Stimulated activated CD4-positive, alpha-beta T cell treated with anti-CD3 and anti-CD28 coated beads, TNF-alpha, amount 100 ng/mL, for 4 hours (primary cell): ENCODE measurements around the gene SAC3D1.

Source experiments
- DNase-seq, 3 experiments: peaks; one replicate each; pipeline ENCODE4 v3.0.0-alpha.2; 2020; ENCODE audit warnings: low read depth in 3 of 3

The SAC3D1 gene

DNA sequence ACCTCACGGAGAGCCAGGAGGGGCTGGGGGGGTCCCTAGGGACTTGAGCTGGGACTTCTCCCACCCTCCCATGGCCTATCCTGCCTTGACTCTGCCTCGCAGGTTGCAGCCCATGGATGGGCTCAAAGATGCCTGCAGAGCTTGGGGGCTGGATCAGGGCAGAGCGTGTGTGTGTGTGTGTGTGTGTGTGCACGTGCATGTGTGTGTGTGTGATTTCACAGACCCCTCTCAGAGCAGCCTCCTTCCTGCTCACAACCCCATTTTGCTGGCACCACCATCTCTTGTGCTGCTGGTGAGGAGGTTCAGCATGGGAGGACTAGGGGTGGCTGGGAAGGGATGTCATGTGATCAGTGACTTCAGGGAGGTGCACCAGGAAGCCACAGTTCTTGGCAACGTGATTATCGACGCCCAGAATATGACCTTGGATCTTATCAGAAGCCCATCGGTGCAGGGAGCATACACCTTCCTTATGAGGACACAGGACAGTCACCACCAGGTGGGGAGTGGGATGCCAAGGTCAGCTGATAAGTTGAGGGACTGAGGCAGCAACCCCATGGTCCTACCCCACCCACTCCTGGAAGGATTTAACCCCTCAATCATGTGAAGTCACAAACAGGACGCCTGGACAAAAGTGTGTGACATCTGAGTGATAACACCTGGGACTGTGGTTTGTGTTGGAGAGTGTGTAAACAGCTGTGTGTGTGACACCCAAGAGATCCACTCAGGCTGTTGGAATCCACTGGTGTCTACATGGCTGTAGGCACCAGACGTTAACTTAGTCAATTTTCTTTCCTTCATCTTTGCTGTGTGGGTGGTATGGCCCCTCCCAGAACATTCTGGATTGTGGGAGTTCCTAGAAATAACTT, 19.2 kb downstream of the SAC3D1 start:
- no peak for DNase-seq

DNA sequence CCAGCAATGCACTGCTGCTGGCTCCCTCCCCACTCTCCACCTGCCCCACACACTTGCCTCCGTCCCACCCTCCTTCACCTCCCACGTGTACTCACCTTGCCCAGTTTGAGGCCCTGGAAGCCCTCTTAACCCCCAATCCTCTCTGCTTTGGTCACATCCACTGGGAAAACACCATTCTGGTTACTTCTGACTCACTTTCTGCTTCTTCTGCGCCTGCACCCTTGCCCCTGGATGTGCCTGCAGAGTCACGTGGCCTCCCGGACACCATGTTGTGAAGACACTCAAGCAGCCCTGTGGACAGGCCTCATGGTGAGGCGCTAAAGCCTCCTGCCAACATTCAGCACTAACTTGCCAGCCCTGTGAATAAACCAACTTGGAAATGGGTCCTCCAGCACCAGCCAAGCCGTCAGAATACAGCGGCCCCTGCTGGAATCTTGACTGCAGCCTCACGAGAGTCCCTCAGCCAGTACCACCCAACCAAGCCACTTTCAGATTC, 20.0 kb downstream of the SAC3D1 start:
- DNase-seq, result no peak

DNA sequence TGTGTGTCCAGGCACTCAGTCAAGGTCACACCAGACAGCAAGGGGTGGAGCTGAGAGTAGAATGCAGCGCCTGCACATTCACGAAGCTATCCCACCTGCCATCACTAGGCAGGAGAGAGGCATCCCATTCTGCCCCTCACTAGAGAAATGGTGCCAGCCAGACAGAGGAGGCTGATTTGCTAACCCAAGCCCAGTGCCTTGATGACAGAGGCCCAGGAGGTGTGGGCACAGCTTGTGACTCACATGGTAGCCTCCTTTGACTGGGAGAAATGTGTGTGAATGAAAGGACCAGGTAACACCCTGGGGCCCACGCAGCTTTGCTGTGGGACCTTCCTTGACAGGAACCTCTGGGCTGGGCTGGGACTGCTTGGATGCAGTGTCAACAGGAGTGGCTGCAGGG, 22.5 kb downstream of the SAC3D1 start:
- no peak for DNase-seq

DNA sequence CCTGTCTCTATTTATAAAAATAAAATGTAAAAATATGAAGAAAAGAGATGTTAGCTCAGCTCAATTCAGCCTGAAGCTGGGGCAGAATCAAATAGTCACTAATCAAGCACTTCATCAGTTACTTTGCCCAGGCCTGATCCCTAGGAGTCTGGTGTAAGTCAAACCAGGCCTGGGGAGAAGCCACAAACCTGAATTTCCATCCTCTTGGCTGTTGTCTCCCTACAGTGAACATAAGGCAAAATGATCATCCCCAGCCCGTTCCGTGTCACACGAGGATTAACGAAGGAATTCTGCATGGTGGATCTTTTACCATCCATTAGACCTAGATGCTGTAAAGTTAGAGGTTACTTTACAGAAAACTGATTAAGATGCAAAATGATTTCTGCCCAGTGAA, 23.8 kb downstream of the SAC3D1 start:
- no peak for DNase-seq

DNA sequence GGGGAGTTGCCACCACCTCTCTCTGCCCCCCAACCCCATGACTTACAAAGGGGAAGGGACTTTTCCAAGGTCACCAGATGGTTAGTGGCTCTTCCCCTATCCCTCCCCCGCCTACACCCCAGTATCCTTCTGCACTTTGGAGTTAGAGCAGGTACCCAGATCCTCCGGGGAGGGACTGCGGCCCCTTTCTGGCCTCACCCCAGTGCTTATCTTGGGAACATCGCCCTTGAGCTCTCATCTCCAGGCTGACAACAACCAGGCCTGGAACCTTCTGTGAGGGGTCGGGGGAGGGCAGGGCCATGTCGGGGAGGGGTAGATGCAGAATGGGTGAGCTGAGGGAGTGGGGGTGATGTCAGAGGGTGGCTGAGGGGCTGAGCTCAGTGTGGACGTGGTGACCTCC, 24.8 kb downstream of the SAC3D1 start:
- no peak for DNase-seq

DNA sequence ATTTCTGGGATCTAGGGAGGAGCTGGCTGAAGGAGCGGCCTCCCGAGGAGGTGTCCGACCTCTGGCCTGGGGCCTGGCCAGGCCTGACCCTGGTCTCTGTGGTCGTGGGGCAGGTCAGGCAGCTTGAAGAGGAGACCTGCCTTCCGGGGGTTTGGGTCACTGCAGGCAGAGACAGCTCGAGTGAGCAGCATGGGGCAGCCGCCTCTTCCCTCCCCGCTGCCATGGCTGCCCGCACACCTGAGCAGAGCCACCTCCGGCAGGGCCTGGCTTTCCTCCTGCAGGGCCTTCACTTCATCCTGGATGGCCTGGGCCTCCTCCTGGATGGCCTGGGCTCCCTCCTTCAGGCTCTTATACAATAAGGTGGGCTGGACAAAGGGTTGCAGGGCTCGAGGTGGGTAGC, 25.3 kb downstream of the SAC3D1 start:
- no peak for DNase-seq

DNA sequence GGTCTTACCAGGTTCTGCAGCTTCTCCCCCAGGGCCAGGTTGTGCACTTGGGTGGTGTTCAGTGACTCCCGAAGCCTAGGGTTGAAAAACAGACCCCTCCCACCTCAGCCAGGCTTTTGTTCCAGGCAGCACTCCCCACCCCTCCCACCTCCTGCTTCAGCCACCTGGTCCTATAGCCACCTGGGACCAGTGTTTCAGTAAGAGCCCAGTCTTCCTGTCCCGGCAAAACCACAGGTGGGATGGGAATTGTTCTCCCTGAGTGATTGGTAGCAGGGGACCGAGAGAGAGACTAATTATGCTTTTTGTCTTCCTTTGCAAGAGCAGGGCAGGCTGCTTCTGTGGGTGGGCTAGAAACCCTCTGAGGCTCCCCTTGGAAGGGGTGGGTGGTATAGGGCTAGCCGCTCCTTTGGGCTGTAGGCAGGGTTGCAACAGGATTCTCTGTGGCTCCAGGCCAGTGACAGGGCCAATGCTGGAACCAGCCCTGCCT, 25.8 kb downstream of the SAC3D1 start:
- no peak for DNase-seq

DNA sequence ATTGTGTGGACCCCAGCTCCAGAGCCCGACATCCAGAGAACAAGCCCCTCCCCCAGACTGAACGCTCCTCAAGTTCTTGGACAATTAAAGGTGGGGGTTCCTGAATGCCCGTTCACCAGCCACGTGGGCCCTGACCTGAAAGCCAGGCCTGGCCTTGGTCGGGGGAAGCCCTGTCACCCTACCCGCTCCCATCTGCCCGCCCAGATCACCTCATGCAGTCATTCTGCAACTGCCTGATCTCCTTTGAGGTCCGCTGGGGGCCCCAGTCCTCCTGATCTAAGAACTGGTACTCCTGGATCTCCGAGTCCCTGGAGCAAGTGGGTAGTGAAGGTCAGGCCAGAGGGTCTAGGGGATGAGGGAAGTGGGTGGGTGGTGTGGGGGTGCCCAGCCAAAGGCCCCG, 26.4 kb downstream of the SAC3D1 start:
- no peak for DNase-seq

DNA sequence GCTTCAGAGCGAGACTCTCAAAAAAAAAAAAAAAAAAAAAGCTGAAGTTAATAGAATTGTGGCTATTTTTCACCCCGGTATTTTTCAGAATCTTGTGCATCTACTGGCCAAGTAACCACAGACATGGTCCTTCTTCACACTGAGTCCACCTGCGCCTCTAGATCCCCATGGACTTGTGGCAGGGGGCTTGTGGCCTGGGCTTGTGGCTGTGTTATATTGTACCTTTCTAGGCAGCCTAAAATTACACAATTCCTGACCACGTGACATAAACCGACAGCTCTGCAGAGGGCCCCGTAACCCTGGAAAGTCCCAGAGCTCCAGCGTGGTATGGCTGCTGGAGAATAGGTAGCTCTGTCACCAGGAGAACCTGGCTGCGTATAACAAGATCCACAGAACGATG, 28.2 kb downstream of the SAC3D1 start:
- DNase-seq, result no peak

DNA sequence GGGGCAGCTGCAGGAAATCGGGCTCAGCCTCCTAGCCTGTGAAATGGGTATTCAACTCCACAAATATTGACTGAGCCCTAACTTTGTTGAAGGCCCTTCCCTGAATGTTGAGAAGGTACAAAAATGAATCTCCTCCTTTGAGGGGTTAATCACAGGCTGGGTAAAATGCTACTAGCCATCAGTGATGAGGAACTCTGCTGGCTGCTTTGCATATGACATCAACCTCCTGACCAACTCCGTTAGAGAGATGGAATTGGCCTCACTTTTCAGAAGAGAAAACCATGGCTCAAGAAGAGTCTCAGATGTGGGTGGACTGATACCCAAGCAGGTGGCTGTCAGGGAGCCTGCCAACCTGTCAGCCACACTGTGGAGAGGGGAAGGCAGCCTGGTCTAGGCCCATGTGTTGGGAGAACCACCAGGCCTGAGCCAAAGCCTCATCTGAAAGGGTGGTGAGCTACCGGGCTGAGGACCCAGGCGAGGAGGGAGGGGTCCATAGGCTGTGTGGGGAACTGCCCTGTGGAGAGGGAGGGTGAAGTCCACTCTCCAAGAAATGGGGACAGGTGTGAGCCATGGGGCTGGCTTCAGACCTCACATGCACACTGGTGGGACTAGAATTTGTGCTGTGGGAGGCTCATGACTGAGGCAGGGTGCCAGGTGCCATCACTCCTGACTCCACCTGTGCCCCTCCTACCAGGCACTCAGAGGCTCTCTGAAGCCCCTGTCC, 31.1 kb downstream of the SAC3D1 start:
- DNase-seq, result no peak

DNA sequence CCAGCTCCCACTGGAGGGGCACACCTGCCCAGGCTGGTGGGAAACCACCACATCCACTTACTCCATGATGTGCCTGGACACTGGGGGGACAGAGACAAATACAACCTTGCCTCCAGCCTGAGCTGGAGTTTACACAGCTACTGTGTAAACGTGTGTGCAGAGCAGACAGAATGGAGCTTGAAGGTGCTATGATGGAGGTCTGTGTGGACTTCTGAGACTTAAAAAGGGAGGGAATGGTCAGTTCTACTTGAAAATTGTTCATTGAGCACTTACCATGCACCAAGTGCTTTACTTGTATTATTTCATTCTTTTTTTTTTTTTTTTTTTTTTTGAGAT, 31.6 kb downstream of the SAC3D1 start:
- DNase-seq, result no peak

DNA sequence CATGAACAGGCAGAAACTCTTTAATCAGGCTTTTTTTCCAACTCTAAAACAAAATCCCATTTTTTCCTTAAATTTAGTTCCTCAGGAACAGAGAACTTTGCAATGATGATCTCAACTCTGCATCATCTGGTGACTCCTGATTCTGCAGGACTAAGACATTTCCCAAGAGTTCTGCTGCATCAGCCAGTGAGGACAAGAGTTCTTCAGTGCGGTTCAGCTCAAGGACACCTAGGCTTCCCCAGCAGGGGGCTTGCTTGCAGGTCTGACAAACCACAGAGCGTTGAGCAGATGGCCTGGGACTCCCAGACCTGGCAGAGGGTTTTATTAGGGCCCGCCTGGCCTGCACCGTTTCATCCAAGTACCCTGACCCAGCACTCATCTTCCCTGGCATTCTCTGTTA, 36.4 kb downstream of the SAC3D1 start:
- no peak for DNase-seq

DNA sequence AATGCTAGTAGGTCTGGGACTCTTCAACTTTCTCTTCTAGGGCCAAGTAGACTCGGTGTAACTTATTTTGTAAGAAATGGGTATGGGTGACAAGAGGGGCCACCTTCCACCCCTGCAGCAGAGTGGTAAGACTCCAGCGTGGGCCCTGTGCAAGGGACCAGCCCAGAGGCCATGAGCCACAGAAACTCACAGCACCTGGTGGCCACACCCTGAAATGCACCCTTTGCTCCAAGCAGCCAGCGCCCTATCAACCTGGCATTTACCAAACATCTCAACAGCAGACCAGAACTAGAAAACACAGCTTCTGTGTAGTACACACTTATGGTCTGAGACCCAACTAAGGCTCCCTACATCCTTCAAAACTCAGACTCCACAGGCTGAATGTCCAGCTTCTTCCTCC, 37.1 kb downstream of the SAC3D1 start:
- peak; percentile 42 to 56 (median 52) for DNase-seq

DNA sequence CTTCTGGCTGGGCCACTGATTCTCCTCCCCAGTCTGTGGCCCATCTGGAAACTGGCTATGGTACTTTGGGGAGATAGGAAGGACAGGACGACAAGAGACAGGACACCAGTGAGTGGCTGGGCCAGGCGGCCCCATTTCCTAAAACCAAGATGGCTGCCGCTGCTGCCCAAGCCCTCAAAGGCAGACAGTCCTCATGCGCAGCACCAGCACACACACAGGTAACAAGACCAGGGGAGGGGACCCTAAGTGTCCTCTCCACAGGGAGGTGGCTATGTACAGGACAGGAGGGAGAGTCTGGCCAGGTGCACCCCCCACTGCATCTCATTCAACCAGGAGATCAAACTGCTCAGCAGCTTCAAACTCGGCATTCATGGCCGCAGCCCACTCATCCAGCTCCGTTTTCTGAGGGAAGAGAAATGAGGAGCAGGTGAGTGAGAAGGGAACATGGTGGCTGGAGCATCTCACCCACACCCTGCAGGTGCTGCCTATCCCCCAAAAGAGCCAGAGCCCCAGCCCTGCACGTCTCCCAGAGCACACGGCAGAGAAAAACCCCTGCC, 37.9 kb downstream of the SAC3D1 start:
- no peak for DNase-seq

DNA sequence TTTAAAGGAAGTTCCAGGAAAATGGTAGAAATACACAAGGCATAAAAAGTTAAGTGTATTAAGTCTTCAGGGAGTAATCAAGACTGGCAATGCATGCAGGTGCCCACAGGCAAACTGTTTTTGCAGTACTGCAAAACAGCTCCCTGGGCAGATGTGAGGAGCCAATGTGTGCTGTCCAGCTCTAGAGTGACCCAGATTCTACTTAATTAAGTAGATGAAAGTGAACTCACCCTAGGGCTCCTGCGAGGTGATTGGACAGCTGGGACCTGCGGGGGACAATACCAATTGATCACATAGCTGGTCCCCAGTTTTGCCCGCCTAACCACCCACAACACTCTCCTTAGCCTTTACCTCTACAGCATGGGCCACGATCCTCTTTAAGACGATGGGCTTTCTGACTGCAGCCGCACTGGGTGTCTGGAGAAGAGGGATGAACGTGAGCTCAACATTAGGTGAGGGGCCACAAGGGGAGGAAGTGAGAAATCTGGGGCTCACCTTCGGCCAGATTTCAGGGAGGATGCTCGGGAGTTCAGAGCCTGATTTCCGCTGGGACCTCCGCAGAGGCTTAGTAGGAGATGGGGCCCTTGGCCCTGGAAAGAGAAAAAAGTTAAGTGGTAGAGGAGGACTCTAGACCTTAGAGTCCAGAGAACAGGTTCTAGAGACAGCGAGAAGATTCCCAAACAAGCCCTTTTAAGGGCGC, 42.3 kb downstream of the SAC3D1 start:
- DNase-seq, result no peak

DNA sequence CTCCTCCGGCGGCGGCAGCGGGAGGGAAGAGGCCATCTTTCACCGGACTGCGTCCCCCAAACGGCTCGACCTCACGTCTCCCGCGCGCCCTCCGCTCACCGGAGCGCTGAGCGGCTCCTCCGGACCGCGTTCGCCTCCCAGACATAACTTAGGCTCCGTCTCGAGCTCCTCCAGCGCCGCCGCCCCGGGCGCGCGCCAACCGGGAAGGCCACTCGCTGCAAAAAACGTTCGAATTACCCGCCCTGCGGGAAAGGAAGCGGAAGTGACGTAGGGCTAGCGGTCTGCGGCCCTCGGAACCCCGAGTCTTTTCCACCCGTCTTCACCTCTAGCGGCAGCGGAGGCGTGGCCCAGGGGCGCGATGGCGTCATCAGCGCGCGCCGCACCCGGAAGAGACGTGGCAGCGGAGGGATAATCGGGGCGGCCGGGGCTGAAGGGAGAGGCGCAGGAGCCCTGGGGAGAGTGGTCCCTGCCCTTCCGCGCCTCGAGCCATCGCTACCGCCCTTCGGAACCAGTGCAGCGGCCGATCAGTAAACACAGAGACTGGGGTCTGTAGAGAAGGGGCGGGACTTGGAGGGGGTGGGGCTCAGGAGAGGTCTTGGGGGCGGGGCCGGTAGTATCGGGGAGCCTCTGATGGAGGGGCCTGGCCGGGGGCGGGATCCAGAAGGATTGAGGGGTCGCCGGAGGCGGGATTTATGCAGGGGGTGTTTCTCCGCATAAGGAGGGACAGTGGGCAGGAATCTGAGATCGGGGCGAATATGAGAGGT, 43.0 kb downstream of the SAC3D1 start, which contains the start of the genes CDCA5 and ZFPL1:
CDCA5 (minus strand) TSS at position 207 of the 764 bp plus-strand sequence; CDS start at position 145, 62 bp downstream.
ZFPL1 (plus strand) TSS at position 389 of the 764 bp plus-strand sequence. CDS start 477 bp downstream, outside the sequence.
- DNase-seq, result peak; percentile 89 to 91 (median 91)

DNA sequence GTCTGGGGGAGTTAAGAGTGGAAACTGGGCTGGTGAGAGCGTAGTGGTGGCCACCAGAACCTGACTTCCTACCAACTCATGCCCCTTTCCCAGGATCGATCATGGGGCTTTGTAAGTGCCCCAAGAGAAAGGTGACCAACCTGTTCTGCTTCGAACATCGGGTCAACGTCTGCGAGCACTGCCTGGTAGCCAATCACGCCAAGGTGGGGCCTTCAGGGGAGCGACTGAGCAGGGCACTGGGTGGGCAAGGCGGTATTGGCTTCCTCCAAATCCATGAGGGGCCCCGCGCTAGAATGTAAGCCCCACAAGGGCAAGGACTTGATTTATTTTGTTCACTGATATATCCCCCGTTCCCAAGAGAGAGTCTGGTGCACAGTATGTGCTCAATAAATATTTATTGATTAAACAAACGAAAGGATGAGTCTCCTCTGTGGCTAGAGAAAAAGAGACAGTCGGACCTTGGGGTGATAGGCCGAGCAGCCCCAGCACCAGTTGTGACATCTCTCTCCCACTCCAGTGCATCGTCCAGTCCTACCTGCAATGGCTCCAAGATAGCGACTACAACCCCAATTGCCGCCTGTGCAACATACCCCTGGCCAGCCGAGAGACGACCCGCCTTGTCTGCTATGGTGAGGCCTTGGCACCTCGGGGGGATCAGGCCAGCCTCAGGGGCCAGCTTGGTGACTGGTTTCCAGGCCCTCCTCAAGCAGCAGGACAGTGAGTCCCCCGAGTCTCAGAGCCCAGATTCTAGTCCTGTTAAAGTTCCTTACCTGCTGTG, 43.8 kb downstream of the SAC3D1 start:
- no peak for DNase-seq

DNA sequence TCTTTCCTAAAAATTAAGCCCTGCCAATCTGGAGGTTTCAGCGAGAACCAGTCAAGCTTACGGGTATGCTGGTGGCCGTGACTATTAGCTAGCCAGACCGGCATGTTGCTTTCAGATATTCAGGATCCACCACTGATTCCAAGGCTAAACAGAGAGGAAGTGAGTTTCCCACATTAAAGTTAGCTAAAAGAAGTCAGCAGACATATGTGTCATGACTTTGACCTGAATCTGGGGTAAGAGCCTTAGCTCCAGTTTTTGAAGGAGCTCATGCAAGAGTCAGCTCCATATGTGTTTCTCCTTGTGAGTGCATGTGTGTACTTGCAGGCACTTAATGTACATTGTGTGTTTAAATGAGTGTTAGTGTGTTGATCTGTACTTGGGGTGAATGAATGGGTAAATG, 44.4 kb downstream of the SAC3D1 start:
- DNase-seq, result no peak

DNA sequence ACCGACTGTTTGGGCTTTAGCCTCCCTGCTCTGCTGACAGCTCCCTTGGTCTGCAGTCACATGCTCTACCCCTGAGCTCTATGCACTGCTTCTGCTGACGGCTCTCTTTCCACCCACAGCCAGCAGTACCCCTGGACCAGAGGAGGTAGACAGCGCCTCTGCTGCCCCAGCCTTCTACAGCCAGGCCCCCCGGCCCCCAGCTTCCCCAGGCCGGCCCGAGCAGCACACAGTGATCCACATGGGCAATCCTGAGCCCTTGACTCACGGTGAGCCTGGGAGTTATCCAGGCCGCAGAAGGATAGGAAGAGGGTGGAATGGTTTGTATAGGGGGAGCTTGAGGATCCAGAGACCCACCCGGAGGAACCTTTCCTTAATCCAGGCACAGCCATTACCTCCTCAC, 45.8 kb downstream of the SAC3D1 start:
- no peak for DNase-seq

DNA sequence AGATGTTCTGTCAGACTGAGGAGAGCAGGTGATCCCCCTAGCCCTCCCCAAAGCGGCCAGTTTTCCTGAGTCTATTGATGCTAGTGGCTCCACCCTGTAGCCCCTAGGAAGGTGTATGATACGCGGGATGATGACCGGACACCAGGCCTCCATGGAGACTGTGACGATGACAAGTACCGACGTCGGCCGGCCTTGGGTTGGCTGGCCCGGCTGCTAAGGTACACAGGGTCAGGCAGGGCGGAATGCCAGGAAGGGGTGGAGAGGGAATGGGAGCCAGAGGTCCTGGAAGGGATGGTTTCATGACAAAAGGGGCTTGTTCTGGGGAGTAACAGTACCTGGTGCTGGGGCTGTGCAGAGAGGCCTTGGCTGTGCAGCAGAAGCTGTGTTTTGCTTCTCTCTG, 46.2 kb downstream of the SAC3D1 start:
- DNase-seq, result no peak
